Stimulated activated memory B cell treated with anti-CD40 and anti-IgM and Interleukin-4, amounts not matched to agents 10 μg/mL and 1 μg/mL and 100 μg/mL, for 72 hours (primary cell): ENCODE measurements around the gene STAP2.
"Not testable (repeated sequence)": the region's sequence is repeated elsewhere in the genome, so short reads cannot be mapped to it uniquely, and the experiment has no call there.

ENCODE experiments used
- ATAC-seq: fragments of 150-1000 bp; cut with Tn5 transposase; 2 replicates; pipeline ENCODE4 v1.10.0; 2021
- H3K27ac Mint-ChIP-seq: one replicate; pipeline ENCODE4 v1.8.0; 2022; ENCODE audit warnings: mild to moderate bottlenecking, mixed read lengths
- H3K27me3 Mint-ChIP-seq: one replicate; pipeline ENCODE4 v1.8.0; 2022; ENCODE audit warnings: mixed read lengths
- H3K36me3 Mint-ChIP-seq: one replicate; pipeline ENCODE4 v1.8.0; 2022; ENCODE audit warnings: mixed read lengths
- H3K4me1 Mint-ChIP-seq: one replicate; pipeline ENCODE4 v1.8.0; 2022; ENCODE audit warnings: mixed read lengths
- H3K4me3 Mint-ChIP-seq: one replicate; pipeline ENCODE4 v1.8.0; 2022; ENCODE audit warnings: mild to moderate bottlenecking, moderate library complexity, mixed read lengths
- H3K9me3 Mint-ChIP-seq: one replicate; pipeline ENCODE4 v1.8.0; 2022; ENCODE audit warnings: mixed read lengths

The STAP2 gene

DNA sequence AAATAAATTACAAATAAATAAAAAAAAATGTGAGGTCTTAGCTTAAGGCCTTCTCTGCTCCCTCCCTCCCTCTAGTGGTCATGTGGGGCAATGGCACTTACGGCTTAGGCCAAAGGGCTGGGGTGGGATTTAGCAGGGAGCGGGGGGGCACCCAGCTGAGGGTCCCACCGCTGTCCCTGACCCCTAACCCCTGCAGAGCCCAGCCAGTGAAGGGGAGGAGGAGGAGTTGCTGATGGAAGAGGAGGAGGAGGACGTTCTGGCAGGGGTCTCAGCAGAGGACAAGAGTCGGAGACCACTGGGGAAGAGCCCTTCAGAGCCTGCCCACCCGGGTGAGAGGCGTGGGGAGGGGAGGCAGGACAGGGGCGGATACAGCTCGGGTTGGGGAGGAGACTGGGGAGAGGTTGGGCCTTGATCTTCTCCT, 14.1 kb upstream of the STAP2 start:
- H3K4me3 Mint-ChIP-seq, result no peak overlapping the region
- no peaks in the 10 kb centered on the region for H3K9me3 Mint-ChIP-seq
- H3K27me3 Mint-ChIP-seq, result no peaks in the 10 kb centered on the region
- peaks cover 38% of the 10 kb centered on the region for H3K36me3 Mint-ChIP-seq
- peak; percentile 67 for ATAC-seq
- peaks cover 6% of the 10 kb centered on the region for H3K4me1 Mint-ChIP-seq
- no peak overlapping the region for H3K27ac Mint-ChIP-seq

DNA sequence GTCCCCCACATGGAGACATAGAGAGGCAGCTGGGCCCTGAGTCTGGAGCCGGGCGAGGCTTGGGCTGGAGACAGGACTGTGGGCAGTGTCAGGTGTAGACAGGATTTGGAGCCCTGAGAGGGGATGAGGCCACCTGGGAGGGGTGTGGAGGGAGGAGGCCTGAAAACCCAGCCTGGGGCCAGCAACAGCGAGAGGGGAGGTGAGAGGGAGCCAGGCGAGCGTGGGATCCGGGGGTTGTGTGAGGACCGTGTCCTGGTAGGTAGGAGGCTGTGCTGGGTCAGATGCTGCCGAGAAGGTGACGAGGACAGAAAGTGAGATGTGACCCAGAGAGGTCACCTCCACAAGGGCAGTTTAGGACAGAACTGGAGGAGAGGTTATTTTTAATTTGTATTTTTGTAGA, 12.1 kb upstream of the STAP2 start:
- Mint-ChIP-seq H3K27ac (peak overlapping the region; percentile 60), H3K9me3 (no peaks in the 10 kb centered on the region), H3K4me3 (no peak overlapping the region), H3K4me1 (peaks cover 10% of the 10 kb centered on the region), H3K36me3 (peaks cover 54% of the 10 kb centered on the region), H3K27me3 (no peaks in the 10 kb centered on the region)
- no peak for ATAC-seq

DNA sequence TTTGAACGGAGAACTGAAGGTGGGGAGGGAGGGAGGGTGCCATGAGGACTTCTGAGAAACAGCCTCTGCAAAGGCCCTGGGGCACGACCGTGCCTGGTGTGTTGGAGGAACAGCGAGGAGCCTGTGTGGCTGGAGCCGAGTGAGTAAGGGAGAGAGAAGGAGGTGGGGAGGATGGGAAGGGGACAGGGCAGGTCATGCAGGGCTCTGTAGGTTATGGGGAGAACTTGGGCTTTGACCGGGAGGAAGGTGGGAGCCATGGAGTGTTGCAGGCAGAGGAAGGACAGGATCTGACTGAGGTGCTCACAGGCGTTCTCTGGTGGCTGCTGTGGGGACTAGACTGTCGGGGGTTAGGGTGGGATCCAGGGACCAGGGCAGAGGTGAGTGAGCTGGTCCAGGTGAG, 11.5 kb upstream of the STAP2 start:
- H3K27me3 Mint-ChIP-seq, result no peaks in the 10 kb centered on the region
- ATAC-seq, result no peak
- H3K4me1 Mint-ChIP-seq, result peaks cover 16% of the 10 kb centered on the region
- H3K27ac Mint-ChIP-seq, result peak overlapping the region; percentile 60
- H3K36me3 Mint-ChIP-seq, result peaks cover 60% of the 10 kb centered on the region
- no peak overlapping the region for H3K4me3 Mint-ChIP-seq
- H3K9me3 Mint-ChIP-seq, result no peaks in the 10 kb centered on the region

DNA sequence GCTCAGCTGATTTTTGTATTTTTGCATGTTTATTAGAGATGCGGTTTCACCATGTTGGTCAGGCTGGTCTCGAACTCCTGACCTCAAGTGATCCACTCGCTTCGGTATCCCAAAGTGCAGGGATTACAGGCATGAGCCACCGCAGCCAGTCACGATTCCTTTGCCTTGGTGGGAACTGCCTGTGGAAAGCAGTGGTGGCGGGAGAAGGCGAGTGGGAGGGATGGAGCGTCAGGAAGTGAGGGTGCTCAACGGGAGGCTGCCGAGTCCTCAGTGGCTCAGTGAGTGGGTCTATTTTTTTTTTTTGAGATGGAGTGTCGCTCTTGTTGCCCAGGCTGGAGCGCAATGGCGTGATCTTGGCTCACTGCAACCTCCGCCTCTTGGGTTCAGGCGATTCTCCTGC, 10.6 kb upstream of the STAP2 start:
- not testable (repeated sequence) for H3K9me3 Mint-ChIP-seq

DNA sequence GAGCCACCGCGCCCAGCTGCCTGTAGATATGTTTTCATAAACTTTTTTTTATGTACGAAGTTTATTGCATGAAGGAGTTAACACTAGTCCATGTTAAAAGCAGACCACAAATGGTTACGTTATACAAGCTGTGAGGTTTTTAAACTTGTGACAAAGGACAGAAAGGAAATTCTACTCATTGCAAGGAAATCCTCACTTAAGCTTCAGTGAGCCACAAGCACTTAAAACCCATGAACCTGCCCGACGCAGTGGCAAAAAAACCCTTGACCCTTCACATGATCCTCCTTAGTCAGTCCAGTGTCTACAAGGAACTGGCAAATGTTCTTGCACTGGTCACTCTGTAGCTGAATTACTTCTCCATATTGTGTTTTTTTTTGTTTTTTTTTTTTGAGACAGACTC, 8.9 kb upstream of the STAP2 start:
- no peaks in the 10 kb centered on the region for H3K27me3 Mint-ChIP-seq
- H3K4me1 Mint-ChIP-seq, result peaks cover 19% of the 10 kb centered on the region
- peaks cover 43% of the 10 kb centered on the region for H3K36me3 Mint-ChIP-seq
- ATAC-seq, result no peak
- H3K4me3 Mint-ChIP-seq, result no peak overlapping the region
- no peak overlapping the region for H3K27ac Mint-ChIP-seq
- no peaks in the 10 kb centered on the region for H3K9me3 Mint-ChIP-seq

More for the DNA sequence above, 10.6 kb upstream of the STAP2 start:
- H3K27ac Mint-ChIP-seq, H3K27me3 Mint-ChIP-seq, H3K4me3 Mint-ChIP-seq, ATAC-seq: not testable (repeated sequence)
- H3K4me1 Mint-ChIP-seq, result peaks cover 17% of the 10 kb centered on the region
- peaks cover 55% of the 10 kb centered on the region for H3K36me3 Mint-ChIP-seq

DNA sequence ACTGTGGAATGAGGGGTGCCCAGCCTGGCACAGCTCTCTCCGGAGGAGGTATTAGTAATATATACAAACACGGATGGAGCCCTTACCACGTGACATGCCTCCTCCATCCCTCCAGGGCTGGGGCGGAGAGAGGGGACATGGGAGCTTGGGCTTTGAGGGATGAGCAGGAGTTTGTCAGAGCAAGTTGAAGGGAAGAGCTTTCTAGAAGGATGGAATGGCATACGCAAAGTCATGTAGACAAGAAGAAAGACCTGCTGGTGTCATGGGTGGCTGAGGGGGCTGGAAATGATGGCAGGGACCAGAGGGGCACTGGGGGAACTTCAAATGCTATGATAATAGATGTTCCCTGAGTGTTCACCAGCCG, 7.4 kb upstream of the STAP2 start:
- no peak overlapping the region for H3K4me3 Mint-ChIP-seq
- H3K27ac Mint-ChIP-seq, result no peak overlapping the region

DNA sequence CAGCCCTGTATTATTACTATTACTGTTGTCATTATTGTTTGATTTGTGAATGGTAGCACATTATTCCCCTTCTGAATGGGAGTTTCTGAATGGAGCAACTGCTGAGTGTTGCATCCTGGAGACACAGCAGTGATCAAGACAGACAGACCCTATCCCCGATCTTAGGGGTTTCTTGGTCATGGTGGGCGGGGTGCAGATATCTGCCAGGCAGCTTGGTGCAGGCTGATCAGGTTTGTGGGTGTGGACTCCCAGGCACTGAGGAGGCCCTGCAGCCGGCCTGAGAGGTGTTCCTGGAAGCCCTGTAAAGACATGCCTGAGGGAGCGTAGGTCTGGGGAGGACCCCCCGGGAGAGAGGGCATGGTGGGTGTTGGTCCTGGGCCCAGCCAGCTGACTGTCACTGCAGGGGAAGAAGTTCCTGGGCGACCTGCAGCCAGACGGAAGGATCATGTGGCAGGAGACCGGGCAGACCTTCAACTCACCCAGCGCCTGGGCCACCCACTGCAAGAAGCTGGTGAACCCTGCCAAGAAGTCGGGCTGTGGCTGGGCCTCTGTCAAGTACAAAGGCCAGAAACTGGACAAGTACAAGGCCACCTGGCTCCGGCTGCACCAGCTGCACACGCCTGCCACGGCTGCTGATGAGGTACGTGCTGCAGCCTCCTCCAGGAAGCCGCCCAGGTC, 6.9 kb upstream of the STAP2 start:
- Mint-ChIP-seq H3K27ac (no peak overlapping the region), H3K36me3 (peaks cover 37% of the 10 kb centered on the region), H3K9me3 (no peaks in the 10 kb centered on the region), H3K27me3 (no peaks in the 10 kb centered on the region), H3K4me1 (peaks cover 25% of the 10 kb centered on the region), H3K4me3 (no peak overlapping the region)
- ATAC-seq, result no peak

More for the DNA sequence above, 7.4 kb upstream of the STAP2 start:
- Mint-ChIP-seq H3K27me3 (no peaks in the 10 kb centered on the region), H3K36me3 (peaks cover 41% of the 10 kb centered on the region), H3K4me1 (peaks cover 25% of the 10 kb centered on the region), H3K9me3 (no peaks in the 10 kb centered on the region)
- no peak for ATAC-seq

DNA sequence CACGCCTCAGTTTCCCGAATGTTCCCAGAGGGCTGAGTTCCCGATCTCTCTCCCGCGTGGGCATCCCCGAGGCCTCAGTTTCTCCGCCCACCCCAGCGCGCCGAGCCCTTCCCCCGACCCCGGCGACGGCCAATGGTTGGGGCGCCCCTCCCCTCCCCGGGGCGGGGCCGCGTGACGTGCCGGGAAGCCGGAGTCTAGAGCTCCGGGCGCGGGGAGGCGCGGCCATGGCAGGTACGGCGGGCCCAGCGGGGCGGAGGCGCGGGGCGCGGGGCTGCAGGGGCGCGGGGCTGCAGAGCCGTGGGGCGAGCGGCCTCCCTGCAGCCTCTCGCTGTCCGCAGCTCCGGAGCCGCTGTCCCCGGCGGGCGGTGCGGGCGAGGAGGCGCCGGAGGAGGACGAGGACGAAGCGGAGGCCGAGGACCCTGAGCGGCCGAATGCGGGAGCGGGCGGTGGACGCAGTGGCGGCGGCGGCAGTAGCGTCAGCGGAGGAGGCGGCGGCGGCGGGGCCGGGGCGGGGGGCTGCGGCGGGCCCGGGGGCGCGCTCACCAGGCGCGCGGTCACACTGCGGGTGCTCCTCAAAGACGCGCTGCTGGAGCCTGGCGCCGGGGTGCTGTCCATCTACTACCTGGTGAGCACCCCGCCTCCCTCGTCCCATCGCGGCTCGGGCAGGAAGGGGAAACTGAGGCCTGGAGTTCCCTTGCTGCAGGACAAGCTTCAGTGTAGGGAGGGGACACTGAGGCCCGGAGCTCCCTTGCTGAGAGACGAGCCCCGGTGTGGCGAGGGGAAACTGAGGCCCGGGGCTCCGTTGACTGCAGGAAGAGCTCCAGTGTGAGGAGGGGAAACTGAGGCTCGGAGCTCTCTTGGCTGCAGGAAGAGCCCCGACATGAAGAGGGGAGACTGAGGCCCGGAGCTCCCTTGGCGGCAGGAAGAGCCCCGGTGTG, 5.0 kb upstream of the STAP2 start, which contains the start of gene MPND:
TSS of gene MPND (plus strand) at position 193 of the 938 bp plus-strand sequence. CDS start at position 225, 32 bp downstream.
- Mint-ChIP-seq H3K4me3 (peak within 1 kb of the TSS; percentile 92), H3K27me3 (no peaks in the 10 kb centered on the region), H3K9me3 (no peaks in the 10 kb centered on the region), H3K4me1 (peaks cover 34% of the 10 kb centered on the region), H3K36me3 (peaks cover 27% of the 10 kb centered on the region), H3K27ac (peak within 1 kb of the TSS; percentile 74)
- peak; percentile 90 for ATAC-seq

DNA sequence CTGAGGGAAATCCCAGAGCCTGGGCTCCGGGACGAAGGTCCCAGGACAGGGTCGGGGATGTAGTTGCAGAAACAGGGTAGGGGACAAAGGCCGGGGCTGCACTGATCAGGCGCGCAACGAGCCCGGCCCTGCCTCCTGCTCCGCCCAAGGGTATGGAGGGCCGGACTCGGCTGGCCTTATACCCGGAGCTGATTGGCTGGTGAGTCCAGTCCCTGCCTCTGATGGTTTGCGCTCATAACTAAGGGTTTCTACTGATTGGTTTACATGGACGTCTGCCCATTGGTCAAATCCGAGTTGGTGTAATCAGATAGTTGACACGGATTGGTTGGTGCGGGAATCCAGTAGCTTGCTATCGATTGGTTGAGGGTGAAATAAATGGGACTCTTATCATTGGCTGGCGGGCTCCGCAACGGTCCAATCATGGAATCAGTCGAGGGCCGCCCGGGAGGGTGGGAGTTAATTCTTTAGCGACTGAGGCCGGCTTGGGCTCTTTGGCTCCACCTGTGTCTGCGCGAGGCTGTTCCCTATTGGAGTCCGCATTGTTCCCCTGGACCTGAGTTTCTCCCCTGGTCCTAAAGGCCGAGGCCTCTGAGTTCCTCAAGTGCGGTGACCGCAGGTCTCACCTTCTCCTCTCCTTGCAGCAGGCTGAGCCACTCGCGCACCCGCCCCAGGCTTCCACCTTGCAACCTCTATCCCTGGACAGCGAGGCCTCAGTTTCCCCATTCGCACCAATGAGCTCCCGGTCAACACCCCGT, 4.2 kb upstream of the STAP2 start:
- Mint-ChIP-seq H3K4me1 (peaks cover 43% of the 10 kb centered on the region), H3K36me3 (peaks cover 22% of the 10 kb centered on the region), H3K27ac (peak overlapping the region; percentile 74), H3K4me3 (peak overlapping the region; percentile 92), H3K27me3 (no peaks in the 10 kb centered on the region), H3K9me3 (no peaks in the 10 kb centered on the region)
- ATAC-seq, result peak; percentile 96

DNA sequence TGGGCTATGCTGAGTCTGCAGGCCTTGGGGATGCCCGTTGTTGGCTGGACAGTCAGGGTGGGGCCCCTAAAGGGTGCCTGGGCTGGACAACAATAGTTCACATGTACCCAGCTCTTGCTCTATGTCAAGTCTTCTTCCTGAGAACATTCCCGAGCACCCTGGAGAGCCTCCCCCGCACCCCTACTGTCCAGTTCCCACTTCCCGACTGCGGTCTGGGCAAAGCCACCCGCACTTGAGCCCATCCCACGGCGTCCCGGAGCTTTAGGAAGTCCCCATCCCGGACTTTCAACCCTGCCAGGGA, 3.6 kb upstream of the STAP2 start:
- Mint-ChIP-seq H3K4me1 (peaks cover 46% of the 10 kb centered on the region), H3K9me3 (no peaks in the 10 kb centered on the region), H3K27me3 (no peaks in the 10 kb centered on the region), H3K27ac (peak overlapping the region; percentile 74), H3K4me3 (peak overlapping the region; percentile 92), H3K36me3 (peaks cover 17% of the 10 kb centered on the region)
- no peak for ATAC-seq

DNA sequence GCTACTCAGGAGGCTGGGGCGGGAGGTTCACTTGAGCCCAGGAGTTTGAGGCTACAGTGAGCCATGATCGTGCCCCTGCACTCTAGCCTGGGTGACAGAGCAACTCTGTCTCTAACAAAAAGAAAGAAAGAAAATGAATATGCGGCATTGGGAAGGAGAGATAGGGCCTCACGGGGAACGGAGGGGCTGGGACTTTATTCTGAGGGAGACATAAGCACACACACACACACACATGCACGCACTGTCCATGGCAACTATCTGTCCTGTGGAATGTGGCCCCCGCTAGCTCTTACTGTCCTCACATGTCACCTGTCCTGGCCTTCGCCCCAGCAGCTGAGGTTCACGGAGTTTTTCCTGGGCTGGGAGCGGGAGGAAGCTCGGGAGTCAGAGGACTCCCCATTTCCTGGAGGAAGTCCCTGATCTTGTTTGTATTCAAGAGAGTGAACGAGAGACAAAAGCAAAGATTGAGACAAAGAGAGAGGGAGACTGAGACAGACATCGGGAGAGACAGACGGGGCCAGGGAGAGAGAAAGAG, 654 bp downstream of the STAP2 start:
- no peaks in the 10 kb centered on the region for H3K27me3 Mint-ChIP-seq
- ATAC-seq, result no peak
- H3K9me3 Mint-ChIP-seq, result peaks cover 14% of the 10 kb centered on the region
- peaks cover 6% of the 10 kb centered on the region for H3K36me3 Mint-ChIP-seq
- peak overlapping the region; percentile 88 for H3K27ac Mint-ChIP-seq
- peak overlapping the region; percentile 81 for H3K4me3 Mint-ChIP-seq
- H3K4me1 Mint-ChIP-seq, result peaks cover 30% of the 10 kb centered on the region

DNA sequence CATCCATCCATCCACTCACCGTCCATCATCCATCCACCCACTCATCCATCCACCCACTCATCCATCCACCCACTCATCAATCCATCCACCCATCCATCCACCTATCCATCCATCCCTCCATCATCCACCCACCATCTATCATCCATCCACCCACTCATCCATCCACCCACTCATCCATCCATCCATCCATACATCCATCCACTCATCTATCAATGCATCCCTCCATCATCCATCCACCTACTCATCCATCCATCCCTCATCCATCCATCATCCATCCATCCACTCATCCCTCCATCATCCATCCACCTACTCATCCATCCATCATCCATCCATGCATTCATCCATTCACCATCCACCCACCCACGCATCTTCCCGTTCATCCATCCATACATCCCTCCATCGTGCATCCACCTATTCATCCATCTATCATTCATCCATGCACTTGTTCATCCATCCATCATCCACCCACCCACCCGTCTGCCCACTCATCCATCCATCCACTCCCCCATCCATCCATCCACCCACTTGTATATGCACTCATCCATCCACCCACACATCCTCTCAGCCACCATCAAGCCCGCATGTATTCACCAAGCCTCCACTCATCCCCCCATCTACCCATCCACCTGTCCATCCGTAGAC, 3.6 kb downstream of the STAP2 start:
- no peak for ATAC-seq
- H3K9me3 Mint-ChIP-seq, result peaks cover 14% of the 10 kb centered on the region
- peaks cover 21% of the 10 kb centered on the region for H3K4me1 Mint-ChIP-seq
- H3K27ac Mint-ChIP-seq, result no peak overlapping the region
- no peak overlapping the region for H3K4me3 Mint-ChIP-seq
- peaks cover 6% of the 10 kb centered on the region for H3K36me3 Mint-ChIP-seq
- H3K27me3 Mint-ChIP-seq, result peaks cover 4% of the 10 kb centered on the region

DNA sequence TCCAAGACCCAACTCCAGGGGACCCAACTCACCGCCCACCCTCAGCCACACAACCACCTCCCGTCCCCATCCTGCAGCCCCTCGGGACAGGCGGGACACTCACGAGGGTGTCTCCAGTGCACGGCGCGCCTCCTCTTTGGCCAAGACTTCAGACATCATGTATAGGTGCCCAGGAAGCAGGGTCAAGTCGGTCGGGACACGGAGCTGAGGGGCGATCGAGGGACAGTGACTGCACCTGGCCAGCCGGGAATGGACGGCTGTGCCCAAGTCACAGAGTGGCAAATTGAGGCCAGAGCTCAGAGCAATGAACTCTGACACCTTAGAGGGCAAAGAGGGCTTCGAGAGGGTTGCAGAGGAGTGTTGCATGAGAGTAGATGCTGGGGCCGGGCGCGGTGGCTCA, 8.8 kb downstream of the STAP2 start:
- Mint-ChIP-seq H3K27me3 (peaks cover 49% of the 10 kb centered on the region), H3K9me3 (peaks cover 7% of the 10 kb centered on the region), H3K27ac (no peak overlapping the region), H3K4me3 (no peak overlapping the region), H3K36me3 (peaks cover 6% of the 10 kb centered on the region), H3K4me1 (peaks cover 37% of the 10 kb centered on the region)
- ATAC-seq, result no peak

DNA sequence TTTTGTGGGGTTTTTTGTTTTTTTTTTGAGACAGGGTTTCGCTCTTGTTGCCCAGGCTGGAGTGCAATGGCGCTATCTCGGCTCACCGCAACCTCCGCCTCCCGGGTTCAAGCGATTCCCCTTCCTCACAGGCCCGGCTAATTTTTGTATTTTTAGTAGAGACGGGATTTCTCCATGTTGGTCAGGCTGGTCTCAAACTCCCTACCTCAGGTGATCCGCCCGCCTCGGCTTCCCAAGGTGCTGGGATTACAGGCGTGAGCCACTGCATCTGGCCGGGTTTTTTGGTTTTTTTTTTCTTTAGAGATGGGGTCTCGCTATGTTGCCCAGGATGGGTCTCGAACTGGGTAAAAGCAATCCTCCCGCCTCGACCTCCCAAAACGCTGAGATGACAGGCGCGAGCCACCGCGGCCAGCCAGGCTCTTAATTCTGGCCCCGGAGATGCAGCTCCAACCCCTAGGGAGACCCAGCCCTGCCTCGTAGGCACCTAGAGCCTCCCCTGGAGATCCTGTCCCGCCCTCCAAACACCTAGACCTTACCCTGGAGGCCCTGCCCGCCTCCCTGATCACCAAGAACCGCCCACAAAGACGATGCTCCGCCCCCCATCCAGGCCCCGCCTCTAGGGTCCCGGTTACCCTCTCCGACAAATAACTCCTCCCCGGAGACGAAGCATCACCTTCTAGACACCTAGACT, 9.5 kb downstream of the STAP2 start:
- ATAC-seq, H3K9me3 Mint-ChIP-seq, H3K36me3 Mint-ChIP-seq: not testable (repeated sequence)
- Mint-ChIP-seq H3K4me1 (peaks cover 37% of the 10 kb centered on the region), H3K27ac (peak overlapping the region; percentile 44), H3K27me3 (peaks cover 56% of the 10 kb centered on the region), H3K4me3 (peak overlapping the region; percentile 69)
